ENCODE results near the gene STK32C. TPM values are rescaled to one million over a fixed set of nuclear protein-coding genes. Genes with fewer than 3 reads are reported as not detected.

STK32C gene
- total and polyA plus RNA-seq, 2 of the 4 experiments (the other 2 are of a cell fraction) = 5.0 to 8.3 TPM

DNA sequence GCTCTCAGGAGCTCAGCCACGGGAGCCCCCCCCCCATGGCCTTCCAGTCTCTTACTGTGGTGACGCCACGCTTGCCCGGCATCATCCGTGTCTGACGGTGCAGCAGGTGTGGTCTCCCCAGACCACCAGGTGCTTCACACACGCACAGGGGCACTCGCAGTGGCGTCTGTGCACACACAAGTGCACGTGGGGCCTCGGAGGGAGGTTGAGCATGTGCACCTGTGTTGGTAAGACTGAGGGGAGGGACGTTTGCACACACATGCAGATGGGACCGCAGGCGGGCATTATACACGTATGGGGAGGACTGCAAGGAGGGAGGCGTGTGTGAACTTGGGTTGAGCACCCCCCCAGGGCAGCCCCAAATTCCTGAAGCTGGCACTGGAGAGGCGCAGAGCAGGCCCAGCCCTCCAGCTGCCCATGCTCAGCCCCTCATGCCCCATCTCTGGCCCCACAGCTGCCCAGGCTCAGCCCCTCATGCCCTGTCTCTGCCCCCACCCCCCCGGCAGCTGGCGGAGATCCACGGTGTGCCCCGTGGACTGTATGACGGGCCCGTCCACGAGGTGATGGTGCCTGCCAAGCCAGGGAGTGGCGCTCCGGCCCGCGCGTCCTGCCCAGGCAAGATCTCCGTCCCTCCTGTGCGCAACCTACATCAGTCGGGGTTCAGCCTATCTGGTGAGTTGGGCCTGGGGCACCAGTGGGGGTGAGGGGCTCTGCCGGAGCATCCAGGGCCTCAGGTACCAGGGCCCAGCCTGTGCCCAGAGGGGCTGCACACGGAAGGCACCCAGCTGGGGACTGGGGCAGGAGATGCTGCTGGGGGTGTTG, 104.3 kb downstream of the STK32C start:
- H3K79me1 ChIP-seq (ENCODE audit: low read depth in 1 of 2, low read length in 2 of 2) = no peaks in the 10 kb centered on the region
- no peak overlapping the region for H4K5ac ChIP-seq (ENCODE audit: low read depth, low read length)
- no peaks in the 10 kb centered on the region for H3K9me3 ChIP-seq (ENCODE audit: control insufficient read depth, insufficient read depth, low read length)
- no peak overlapping the region for H3K18ac ChIP-seq (ENCODE audit: low read depth, low read length)
- no peak overlapping the region for H2BK15ac ChIP-seq (ENCODE audit: low read depth, low read length)
- no peaks in the 10 kb centered on the region for H3K9me1 ChIP-seq (ENCODE audit: insufficient read depth, low read length)
- H2BK120ac ChIP-seq (ENCODE audit: low read depth, low read length) = no peak overlapping the region
- H2AK9ac ChIP-seq (replicated peaks; ENCODE audit: low read depth, low read length, poor library complexity) = no peak overlapping the region
- no peak overlapping the region for H2AFZ ChIP-seq (replicated peaks; ENCODE audit: low read length, poor library complexity)
- no peak overlapping the region for H4K91ac ChIP-seq (ENCODE audit: insufficient read depth, low read depth, low read length)
- no peak overlapping the region for H2AK5ac ChIP-seq (ENCODE audit: low read depth, low read length)
- TF ChIP-seq USF2 (IDR thresholded peaks at IDR 0.05; ENCODE audit: low read depth, low read length) (no peak), RAD21 (IDR thresholded peaks at IDR 0.05; ENCODE audit: low read length) (no peak), BHLHE40 (IDR thresholded peaks at IDR 0.05; ENCODE audit: low read depth, low read length) (no peak), NFE2L2 (IDR thresholded peaks at IDR 0.05; ENCODE audit: low read depth, low read length) (no peak), CHD1 (IDR thresholded peaks at IDR 0.05; ENCODE audit: low read depth, low read length) (no peak), MAZ (IDR thresholded peaks at IDR 0.05; ENCODE audit: borderline replicate concordance, low read depth, low read length) (no peak), MXI1 (IDR thresholded peaks at IDR 0.05; ENCODE audit: borderline replicate concordance, low read depth, low read length) (no peak), ELK1 (IDR thresholded peaks at IDR 0.05; ENCODE audit: borderline replicate concordance, low read depth, low read length) (no peak), RFX5 (IDR thresholded peaks at IDR 0.05; ENCODE audit: low read depth, low read length) (no peak), SMC3 (IDR thresholded peaks at IDR 0.05; ENCODE audit: low read depth, low read length) (no peak), MAFK (IDR thresholded peaks at IDR 0.05; ENCODE audit: low read depth, low read length) (no peak), CEBPB (IDR thresholded peaks at IDR 0.05; ENCODE audit: low read depth, low read length) (no peak), FOS (IDR thresholded peaks at IDR 0.05; ENCODE audit: low read depth, low read length) (no peak)
- TF ChIP-seq, protein P1, sequence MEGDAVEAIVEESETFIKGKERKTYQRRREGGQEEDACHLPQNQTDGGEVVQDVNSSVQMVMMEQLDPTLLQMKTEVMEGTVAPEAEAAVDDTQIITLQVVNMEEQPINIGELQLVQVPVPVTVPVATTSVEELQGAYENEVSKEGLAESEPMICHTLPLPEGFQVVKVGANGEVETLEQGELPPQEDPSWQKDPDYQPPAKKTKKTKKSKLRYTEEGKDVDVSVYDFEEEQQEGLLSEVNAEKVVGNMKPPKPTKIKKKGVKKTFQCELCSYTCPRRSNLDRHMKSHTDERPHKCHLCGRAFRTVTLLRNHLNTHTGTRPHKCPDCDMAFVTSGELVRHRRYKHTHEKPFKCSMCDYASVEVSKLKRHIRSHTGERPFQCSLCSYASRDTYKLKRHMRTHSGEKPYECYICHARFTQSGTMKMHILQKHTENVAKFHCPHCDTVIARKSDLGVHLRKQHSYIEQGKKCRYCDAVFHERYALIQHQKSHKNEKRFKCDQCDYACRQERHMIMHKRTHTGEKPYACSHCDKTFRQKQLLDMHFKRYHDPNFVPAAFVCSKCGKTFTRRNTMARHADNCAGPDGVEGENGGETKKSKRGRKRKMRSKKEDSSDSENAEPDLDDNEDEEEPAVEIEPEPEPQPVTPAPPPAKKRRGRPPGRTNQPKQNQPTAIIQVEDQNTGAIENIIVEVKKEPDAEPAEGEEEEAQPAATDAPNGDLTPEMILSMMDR (conservative IDR thresholded peaks at IDR 0.05; ENCODE audit: low read depth, low read length) = no peak
- H3K4me1 ChIP-seq (ENCODE audit: control insufficient read depth, insufficient read depth, low read length) = no peaks in the 10 kb centered on the region
- peaks cover 14% of the 10 kb centered on the region for H3K36me3 ChIP-seq (ENCODE audit: control insufficient read depth, insufficient read depth, low read length)
- no peak overlapping the region for H3K4me2 ChIP-seq (ENCODE audit: low read depth, low read length)
- no peak for DNase-seq
- no peak overlapping the region for H2BK5ac ChIP-seq (ENCODE audit: low read depth, low read length, poor library complexity, severe bottlenecking)
- H3K56ac ChIP-seq (ENCODE audit: extremely low read depth, insufficient read depth, low read length) = no peak overlapping the region
- no peak overlapping the region for H3K14ac ChIP-seq (replicated peaks; ENCODE audit: low read depth, low read length)
- H2BK20ac ChIP-seq (ENCODE audit: low read depth, low read length) = no peak overlapping the region
- no peak overlapping the region for H3K23ac ChIP-seq (ENCODE audit: low read depth, low read length)
- 77% methylated on average over 9 of the region's 34 CpGs; no CpG with 5 or more reads in 1 of the 2 experiments for WGBS, 2 experiments (ENCODE audit: extremely low coverage in 2 of 2, insufficient read length in 1 of 2)
- H4K20me1 ChIP-seq (ENCODE audit: insufficient read depth, low read length) = no peaks in the 10 kb centered on the region
- no peaks in the 10 kb centered on the region for H3K27me3 ChIP-seq (ENCODE audit: control insufficient read depth, insufficient read depth, low read length)
- CTCF ChIA-PET = no interaction called here
- in situ Hi-C loops (cut with MboI; ENCODE audit: low sequenced_read_pairs) (no loop called here), dilution Hi-C loops (cut with HindIII; ENCODE audit: low sequenced_read_pairs, unreplicated experiment) (no loop called here), intact Hi-C loops (cut with micrococcal nuclease) (no loop called here)
- POLR2A ChIA-PET (ENCODE audit: unreplicated experiment) = no interaction called here
- H3K4ac ChIP-seq (ENCODE audit: low read depth, low read length) = no peak overlapping the region
- no peak overlapping the region for H3K9ac ChIP-seq (ENCODE audit: low read depth, low read length)
- ATAC-seq (ENCODE audit: low read depth) = no peak
- no peak overlapping the region for H3K27ac ChIP-seq (ENCODE audit: insufficient read depth, low read length)
- no peak overlapping the region for H3K4me3 ChIP-seq (ENCODE audit: insufficient read depth, low read depth, low read length)
- H4K8ac ChIP-seq (ENCODE audit: low read depth in 2 of 2, low read length in 2 of 2) = no peak overlapping the region
- BruUV-seq (replicated peaks) = no TSS peak
